ENCODE measurements around the gene TCF7L1. TPM values are rescaled to one million over a fixed set of nuclear protein-coding genes. Genes with fewer than 3 reads are reported as not detected.
A peak's percentile ranks its signal among the peaks of the same experiment; 100 is the strongest.

TCF7L1 gene
- total and polyA plus RNA-seq, 2 of the 13 experiments (the other 11 are each of a cell fraction or from before 2014, with no cell fraction given) = 0.04 to 0.15 TPM

- TF ChIP-seq ZBTB40 (IDR thresholded peaks at IDR 0.05) (no peak), ZBTB40 (CRISPR knock-in tag; IDR thresholded peaks at IDR 0.05) (no peak), PTBP1 (IDR thresholded peaks at IDR 0.05; ENCODE audit: low read depth, low read length, poor library complexity, severe bottlenecking) (no peak), ZFP41 (CRISPR knock-in tag; IDR thresholded peaks at IDR 0.05; ENCODE audit: borderline replicate concordance) (no peak), ZMYM3 (CRISPR knock-in tag; IDR thresholded peaks at IDR 0.05) (0 out of 2 replicates have a peak, but pooled peaks have one; percentile 21), RFXAP (CRISPR knock-in tag; IDR thresholded peaks at IDR 0.05; ENCODE audit: borderline replicate concordance) (no peak), REXO4 (CRISPR knock-in tag; IDR thresholded peaks at IDR 0.05; ENCODE audit: borderline replicate concordance) (no peak), TBX2 (CRISPR knock-in tag; IDR thresholded peaks at IDR 0.05; ENCODE audit: borderline replicate concordance) (peak; percentile 20; the same call in 1 of the 2 replicates), FOXO1 (CRISPR knock-in tag; IDR thresholded peaks at IDR 0.05) (no peak), ZNF747 (CRISPR knock-in tag; IDR thresholded peaks at IDR 0.05; ENCODE audit: borderline replicate concordance) (no peak; the same call in 1 of the 2 replicates), ZNF691 (CRISPR knock-in tag; IDR thresholded peaks at IDR 0.05; ENCODE audit: borderline replicate concordance, low read depth) (peak; percentile 62; the same call in 1 of the 2 replicates), TSC22D2 (CRISPR knock-in tag; IDR thresholded peaks at IDR 0.05; ENCODE audit: borderline replicate concordance) (no peak), PLRG1 (conservative IDR thresholded peaks at IDR 0.05) (no peak), GATA4 (IDR thresholded peaks at IDR 0.05; ENCODE audit: borderline replicate concordance, low read depth) (no peak), CTCF (CRISPR knock-in tag; IDR thresholded peaks at IDR 0.05) (no peak), ZNF496 (CRISPR knock-in tag; IDR thresholded peaks at IDR 0.05; ENCODE audit: insufficient replicate concordance) (no peak), SOX6 (IDR thresholded peaks at IDR 0.05) (no peak), SOX6 (CRISPR knock-in tag; IDR thresholded peaks at IDR 0.05) (0 out of 2 replicates have a peak, but pooled peaks have one; percentile 18)
These were observed 193.4 kb downstream of the TCF7L1 start (continued) for GRCh38 chr2:85326406-85327159.

Measured in HepG2 (cell line).